Spleen (tissue), 11 donors: ENCODE measurements around the gene MIB1. TPM values are rescaled to one million over a fixed set of nuclear protein-coding genes. Genes with fewer than 3 reads are reported as not detected.

ENCODE experiments used
- DNase-seq: peaks from one replicate; pipeline ENCODE4 v3.0.0-alpha.2; 2020
- H3K27ac ChIP-seq, 8 donors: fragments of 200-600 bp; sonication (generic) in 7 of 8; 1 replicate in 4 of 8; 2 replicates in 4 of 8; pipeline versions ENCODE4 v1.5.0 to v1.8.0; 2016 to 2021; ENCODE audit warnings: inconsistent platforms in 4 of 8, mild to moderate bottlenecking in 4 of 8, moderate library complexity in 1 of 8
- H3K27me3 ChIP-seq, 7 donors: fragments of 200-600 bp; sonication (generic) in 6 of 7; replicated peaks in 1 of 7; 1 replicate in 4 of 7; 2 replicates in 3 of 7; pipeline versions ENCODE4 v1.5.0 to v1.8.0; 2016 to 2021; ENCODE audit warnings: inconsistent platforms in 3 of 7, mild to moderate bottlenecking in 1 of 7
- H3K36me3 ChIP-seq, 6 donors: fragments of 200-600 bp; sonication (generic) in 5 of 6; 1 replicate in 4 of 6; 2 replicates in 2 of 6; pipeline versions ENCODE4 v1.5.0 to v1.8.0; 2016 to 2021; ENCODE audit warnings: inconsistent platforms in 2 of 6
- H3K4me1 ChIP-seq, 6 donors: fragments of 200-600 bp; sonication (generic) in 5 of 6; 1 replicate in 3 of 6; 2 replicates in 3 of 6; pipeline versions ENCODE4 v1.5.0 to v1.8.0; 2016 to 2021; ENCODE audit warnings: inconsistent platforms in 3 of 6
- H3K4me3 ChIP-seq, 8 donors: fragments of 200-600 bp; sonication (generic) in 7 of 8; 1 replicate in 4 of 8; 2 replicates in 4 of 8; pipeline versions ENCODE4 v1.5.0 to v1.8.0; 2016 to 2021; ENCODE audit warnings: inconsistent platforms in 4 of 8, mild to moderate bottlenecking in 4 of 8, moderate library complexity in 2 of 8
- H3K9me3 ChIP-seq, 8 donors: fragments of 200-600 bp; sonication (generic) in 7 of 8; 1 replicate in 4 of 8; 2 replicates in 4 of 8; pipeline versions ENCODE4 v1.5.0 to v1.8.0; 2016 to 2021; ENCODE audit warnings: inconsistent platforms in 4 of 8
- CTCF ChIP-seq, 11 experiments: fragments of 200-600 bp in 7 of 11; fragments of 450-650 bp in 4 of 11; sonication (generic) in 4 of 11; IDR thresholded peaks in 8 of 11; conservative IDR thresholded peaks in 3 of 11; 1 replicate in 7 of 11; 2 replicates in 4 of 11; pipeline versions ENCODE4 v1.4.0 to v1.8.0; 2016 to 2021; ENCODE audit warnings: antibody characterized with exemption in 11 of 11, inconsistent platforms in 4 of 11, mild to moderate bottlenecking in 1 of 11
- POLR2A ChIP-seq, 3 donors: fragments of 450-650 bp; IDR thresholded peaks; one replicate each; pipeline ENCODE4 v1.5.1; 2017; ENCODE audit warnings: antibody characterized with exemption in 3 of 3, mild to moderate bottlenecking in 1 of 3
- POLR2AphosphoS5 ChIP-seq, 3 donors: sonication (generic); formaldehyde crosslinking; IDR thresholded peaks; one replicate each; pipeline ENCODE4 v1.5.1; 2017; ENCODE audit warnings: antibody characterized with exemption in 3 of 3
- WGBS, 5 donors: extraction: QIAGEN DNeasy Blood & Tissue Kit in 3 of 5; methylation state at CpG; one replicate each; pipeline versions ENCODE4 v1.1.5 to v1.1.7; 2013 to 2018; 5-methylcytosine and 5-hydroxymethylcytosine counted together
- intact Hi-C: fragments of 100-400 bp; cut with DNase I; formaldehyde crosslinking; loops from one replicate; pipeline ENCODE4 v1.15.0; 2023; ENCODE audit warnings: low total_unique reads
- polyA plus RNA-seq, 3 donors: library from polyadenylated mRNA; stranded (reverse); fragments of 200-250 nt; gene quantifications; one replicate each; pipeline ENCODE4 v1.2.1, GENCODE V29; 2013
- total RNA-seq, 7 donors: library from RNA; depleted of rRNA in 3 of 7; stranded (reverse); fragments of >200 nt in 3 of 7; fragmentation: NEBNext Ultra II Directional in 4 of 7; extraction: Animal tissue kit (Norgen Biotek cat#: 25700) in 4 of 7; gene quantifications; one replicate each; pipeline versions ENCODE4 v1.1.0 to v1.2.1, GENCODE V29; 2016 to 2021
- donor health status: healthy with polysubstance abuse.
- donor health status: DM: no; HTN: no; CAD: no; lungs with moderate emphysema.
- donor health status: DM: no; HTN: no; CAD: no.
- donor health status: Bipolar disorder and iron deficiency.
- donor health status: healthy.
- donor health status: DM: no; HTN: no; CAD: no.
- donor health status: DM: yes; HTN: yes; CAD: no.

MIB1 gene
- total and polyA plus RNA-seq, 10 donors, result 2.7 to 33.3 (median 27.3) TPM

- H3K4me3 ChIP-seq, result no peak overlapping the region
- intact Hi-C loops, result no loop called here
- H3K4me1 ChIP-seq, result peaks cover 0 to 40% (median 16%) of the 10 kb centered on the region in 6 donors
- H3K9me3 ChIP-seq, result no peaks in the 10 kb centered on the region
- H3K27ac ChIP-seq, result no peak overlapping the region
- no peak for DNase-seq
- WGBS, 5 donors, result 67 to 82% (median 79%) methylated on average over 6 of the region's 6 CpGs
- peaks cover 0 to 14% (median 9%) of the 10 kb centered on the region in 6 donors for H3K36me3 ChIP-seq
- TF ChIP-seq POLR2A (IDR thresholded peaks at IDR 0.05), result no peak
- no peak for TF ChIP-seq CTCF (IDR thresholded peaks at IDR 0.05 in 8 of 11, conservative IDR thresholded peaks at IDR 0.05 in 3 of 11)
- no peak for TF ChIP-seq POLR2AphosphoS5 (IDR thresholded peaks at IDR 0.05)
- H3K27me3 ChIP-seq, result no peaks in the 10 kb centered on the region
Measured at GRCh38 chr18:21761471-21762115, 21.0 kb downstream of the MIB1 start.

- no peaks in the 10 kb centered on the region for H3K27me3 ChIP-seq
- intact Hi-C loops, result no loop called here
- DNase-seq, result no peak
- H3K27ac ChIP-seq, result no peak overlapping the region
- TF ChIP-seq POLR2A (IDR thresholded peaks at IDR 0.05) (no peak), POLR2AphosphoS5 (IDR thresholded peaks at IDR 0.05) (no peak), CTCF (IDR thresholded peaks at IDR 0.05 in 8 of 11, conservative IDR thresholded peaks at IDR 0.05 in 3 of 11) (no peak)
- H3K36me3 ChIP-seq, result peaks cover 0 to 20% (median 13%) of the 10 kb centered on the region in 6 donors
- H3K4me1 ChIP-seq, result peaks cover 0 to 40% (median 16%) of the 10 kb centered on the region in 6 donors
- no peaks in the 10 kb centered on the region for H3K9me3 ChIP-seq
- no peak overlapping the region for H3K4me3 ChIP-seq
Measured at GRCh38 chr18:21762181-21762772, 21.7 kb downstream of the MIB1 start.

GRCh38 chr18:21763846-21764646 lies 23.5 kb downstream of the MIB1 start:
- no peak for TF ChIP-seq POLR2A (IDR thresholded peaks at IDR 0.05)
- TF ChIP-seq CTCF (IDR thresholded peaks at IDR 0.05 in 8 of 11, conservative IDR thresholded peaks at IDR 0.05 in 3 of 11), result no peak
- 67 to 84% (median 73%) methylated on average over 3 of the region's 3 CpGs for WGBS, 5 donors
- no peak overlapping the region for H3K4me3 ChIP-seq
- H3K9me3 ChIP-seq, result no peaks in the 10 kb centered on the region
- H3K36me3 ChIP-seq, result peaks cover 0 to 38% (median 22%) of the 10 kb centered on the region in 6 donors
- no peaks in the 10 kb centered on the region for H3K27me3 ChIP-seq
- no peak for DNase-seq
- intact Hi-C loops, result no loop called here
- no peak overlapping the region for H3K27ac ChIP-seq
- H3K4me1 ChIP-seq, result peaks cover 0 to 40% (median 16%) of the 10 kb centered on the region in 6 donors

- no peaks in the 10 kb centered on the region for H3K9me3 ChIP-seq
- H3K27ac ChIP-seq, result no peak overlapping the region
- H3K36me3 ChIP-seq, result peaks cover 0 to 89% (median 33%) of the 10 kb centered on the region in 6 donors
- DNase-seq, result no peak
- intact Hi-C loops, result no loop called here
- H3K4me3 ChIP-seq, result no peak overlapping the region
- no peaks in the 10 kb centered on the region for H3K27me3 ChIP-seq
- 94 to 99% (median 97%) methylated on average over 4 of the region's 4 CpGs for WGBS, 5 donors
- peaks cover 0 to 4% (median 0%) of the 10 kb centered on the region in 6 donors for H3K4me1 ChIP-seq
- TF ChIP-seq POLR2A (IDR thresholded peaks at IDR 0.05) (no peak), CTCF (IDR thresholded peaks at IDR 0.05 in 8 of 11, conservative IDR thresholded peaks at IDR 0.05 in 3 of 11) (no peak), POLR2AphosphoS5 (IDR thresholded peaks at IDR 0.05) (no peak)
Measured at GRCh38 chr18:21769206-21769605, 28.6 kb downstream of the MIB1 start.
